K562 (cell line): Measurements from ENCODE around the gene SMG5. TPM values are rescaled to one million over a fixed set of nuclear protein-coding genes. Genes with fewer than 3 reads are reported as not detected.

Experiments used
- CBX5 ChIP-seq: IDR thresholded peaks from 2 replicates; pipeline ENCODE4 v1.6.1; 2014; ENCODE audit warnings: low read depth, borderline replicate concordance
- DIDO1 ChIP-seq: fragments of 450-650 bp; IDR thresholded peaks from 2 replicates; pipeline ENCODE4 v1.6.1; 2016; ENCODE audit warnings: low read depth, missing biosample characterization, missing genetic modification characterization
- GABPA ChIP-seq: fragments of 200-800 bp; sonication (Bioruptor generic); conservative IDR thresholded peaks from 2 replicates; pipeline ENCODE4 v1.6.1; 2016; ENCODE audit warnings: low read depth, missing genetic modification characterization, missing compliant biosample characterization
- GATA2 ChIP-seq: sonication (generic); formaldehyde crosslinking; IDR thresholded peaks from 2 replicates; pipeline ENCODE4 v1.4.0; 2020; ENCODE audit warnings: mild to moderate bottlenecking, missing genetic modification reagents
- HNRNPH1 ChIP-seq: fragments of 200-400 bp; formaldehyde crosslinking; optimal IDR thresholded peaks from 2 replicates; pipeline ENCODE3; 2017; ENCODE audit warnings: low read depth, mild to moderate bottlenecking, low read length, moderate library complexity
- KHSRP ChIP-seq: fragments of 450-650 bp; IDR thresholded peaks from 2 replicates; pipeline ENCODE4 v1.6.1; 2017
- L3MBTL2 ChIP-seq: fragments of 450-650 bp; IDR thresholded peaks from 2 replicates; pipeline ENCODE4 v1.6.1; 2016; ENCODE audit warnings: mild to moderate bottlenecking, moderate library complexity
- POLR2AphosphoS2 ChIP-seq: IDR thresholded peaks from 2 replicates; pipeline ENCODE4 v1.6.1; 2012; ENCODE audit warnings: low read length, improper control_type of control experiment
- PTRF ChIP-seq: fragments of 450-650 bp; IDR thresholded peaks from 2 replicates; pipeline ENCODE4 v1.6.1; 2016; ENCODE audit warnings: mild to moderate bottlenecking, missing genetic modification characterization, missing compliant biosample characterization
- SRSF9 ChIP-seq: fragments of 200-400 bp; formaldehyde crosslinking; IDR thresholded peaks from 2 replicates; pipeline ENCODE4 v1.6.1; 2017; ENCODE audit warnings: low read depth, low read length, borderline replicate concordance
- U2AF1 ChIP-seq: fragments of 200-400 bp; formaldehyde crosslinking; optimal IDR thresholded peaks from 2 replicates; pipeline ENCODE3; 2017; ENCODE audit warnings: mild to moderate bottlenecking, low read depth, low read length, moderate library complexity
- ZNF766 ChIP-seq: fragments of 200-800 bp; sonication (Bioruptor generic); conservative IDR thresholded peaks from 2 replicates; pipeline ENCODE4 v1.6.1; 2016; ENCODE audit warnings: missing genetic modification characterization, missing compliant biosample characterization
- ZNF79 ChIP-seq: fragments of 250-450 bp; sonication (Bioruptor Pico); IDR thresholded peaks from 2 replicates; pipeline ENCODE4 v1.4.0; 2020; ENCODE audit warnings: low read depth, mild to moderate bottlenecking, moderate library complexity
- polyA plus RNA-seq, 8 experiments: library from polyadenylated mRNA; depleted of rRNA in 4 of 8; stranded (reverse) in 5 of 8; unstranded in 3 of 8; fragments of >200 nt; fragmentation: Nextera tagmentation in 2 of 8; fragmentation: Illumina TruSeq in 1 of 8; extraction: Ambion mirVana in 2 of 8; extraction: Trizol in 1 of 8; gene quantifications; 2 replicates each; pipeline versions ENCODE4 v1.2.1 to v1.2.3, GENCODE V29; 2011 to 2014; ENCODE audit warnings: inconsistent platforms in 1 of 8, missing spikeins in 1 of 8
- total RNA-seq, 7 experiments: library from RNA; depleted of rRNA in 6 of 7; stranded (reverse); fragments of >200 nt in 6 of 7; fragmentation: Illumina TruSeq in 2 of 7; extraction: Trizol in 2 of 7; gene quantifications; 2 replicates each; pipeline versions ENCODE4 v1.2.1 to v1.2.3, GENCODE V29; 2011 to 2021; ENCODE audit warnings: low replicate concordance in 1 of 7
- TF ChIP-seq, protein P1 (sequence below), 2 experiments: fragments of 450-650 bp; formaldehyde crosslinking in 1 of 2; IDR thresholded peaks; 2 replicates each; pipeline versions ENCODE4 v1.4.0 to v1.6.1; 2014 to 2020; ENCODE audit warnings: mild to moderate bottlenecking in 2 of 2, borderline replicate concordance in 1 of 2, low read depth in 1 of 2
- TF ChIP-seq, protein P2 (sequence below): fragments of 250-450 bp; sonication (Bioruptor Pico); IDR thresholded peaks from 2 replicates; pipeline ENCODE4 v1.8.0; 2022; ENCODE audit warnings: inconsistent platforms, mild to moderate bottlenecking, moderate library complexity, borderline replicate concordance
- TF ChIP-seq, protein P3 (sequence below): sonication (generic); formaldehyde crosslinking; IDR thresholded peaks from 2 replicates; pipeline ENCODE4 v1.8.1; 2023; ENCODE audit warnings: mild to moderate bottlenecking, missing genetic modification reagents

The SMG5 gene
- total and polyA plus RNA-seq, 9 of the 15 experiments (the other 6 are each of a cell fraction or from before 2014, with no cell fraction given) = 1.4 to 85.9 (median 53.0) TPM

DNA sequence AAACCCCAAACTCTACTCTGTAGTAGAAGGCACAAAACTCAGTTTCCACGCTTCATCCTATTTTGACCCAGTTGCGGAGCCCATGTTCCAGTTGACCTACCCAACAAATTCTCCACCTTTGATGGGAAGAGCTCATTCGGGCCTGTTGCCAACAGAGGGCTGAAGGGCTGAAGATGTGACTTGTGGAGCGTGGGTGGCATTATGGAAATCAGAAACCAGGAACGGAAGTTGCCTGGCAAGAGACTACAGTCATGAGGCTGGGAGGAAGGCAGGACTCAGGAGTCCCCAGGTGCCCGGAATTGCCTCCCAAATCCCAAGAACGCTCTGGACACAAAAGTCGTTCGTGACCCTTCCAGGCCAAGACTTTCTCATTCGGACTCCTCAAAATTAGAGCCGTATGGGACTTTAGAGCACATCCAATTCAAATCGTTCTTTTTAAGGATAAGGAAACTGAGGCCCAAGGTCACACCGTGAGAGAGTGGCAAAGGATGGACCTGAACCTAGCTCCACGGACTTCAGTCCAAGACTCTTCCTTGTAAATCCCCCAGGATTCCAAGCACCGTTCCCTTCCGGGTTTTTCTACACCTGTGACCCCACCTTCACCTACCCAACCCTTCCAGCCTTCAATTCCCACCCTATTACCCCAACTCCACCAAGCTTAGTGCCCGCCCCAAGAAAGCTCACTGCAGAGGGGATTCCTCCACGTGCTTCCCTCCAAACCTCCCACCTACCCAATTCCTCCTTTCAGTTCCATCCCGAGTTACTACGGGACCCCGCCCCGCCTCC, 739 bp downstream of the SMG5 start (continued):
- TF ChIP-seq ZNF766 (CRISPR knock-in tag) (no peak), ZNF79 (CRISPR knock-in tag) (no peak), DIDO1 (tag) (no peak), GATA2 (no peak), HNRNPH1 (no peak), U2AF1 (no peak), KHSRP (no peak), POLR2AphosphoS2 (no peak), PTRF (no peak), SRSF9 (no peak), GABPA (no peak), CBX5 (no peak), L3MBTL2 (no peak)
- TF ChIP-seq, protein P1, sequence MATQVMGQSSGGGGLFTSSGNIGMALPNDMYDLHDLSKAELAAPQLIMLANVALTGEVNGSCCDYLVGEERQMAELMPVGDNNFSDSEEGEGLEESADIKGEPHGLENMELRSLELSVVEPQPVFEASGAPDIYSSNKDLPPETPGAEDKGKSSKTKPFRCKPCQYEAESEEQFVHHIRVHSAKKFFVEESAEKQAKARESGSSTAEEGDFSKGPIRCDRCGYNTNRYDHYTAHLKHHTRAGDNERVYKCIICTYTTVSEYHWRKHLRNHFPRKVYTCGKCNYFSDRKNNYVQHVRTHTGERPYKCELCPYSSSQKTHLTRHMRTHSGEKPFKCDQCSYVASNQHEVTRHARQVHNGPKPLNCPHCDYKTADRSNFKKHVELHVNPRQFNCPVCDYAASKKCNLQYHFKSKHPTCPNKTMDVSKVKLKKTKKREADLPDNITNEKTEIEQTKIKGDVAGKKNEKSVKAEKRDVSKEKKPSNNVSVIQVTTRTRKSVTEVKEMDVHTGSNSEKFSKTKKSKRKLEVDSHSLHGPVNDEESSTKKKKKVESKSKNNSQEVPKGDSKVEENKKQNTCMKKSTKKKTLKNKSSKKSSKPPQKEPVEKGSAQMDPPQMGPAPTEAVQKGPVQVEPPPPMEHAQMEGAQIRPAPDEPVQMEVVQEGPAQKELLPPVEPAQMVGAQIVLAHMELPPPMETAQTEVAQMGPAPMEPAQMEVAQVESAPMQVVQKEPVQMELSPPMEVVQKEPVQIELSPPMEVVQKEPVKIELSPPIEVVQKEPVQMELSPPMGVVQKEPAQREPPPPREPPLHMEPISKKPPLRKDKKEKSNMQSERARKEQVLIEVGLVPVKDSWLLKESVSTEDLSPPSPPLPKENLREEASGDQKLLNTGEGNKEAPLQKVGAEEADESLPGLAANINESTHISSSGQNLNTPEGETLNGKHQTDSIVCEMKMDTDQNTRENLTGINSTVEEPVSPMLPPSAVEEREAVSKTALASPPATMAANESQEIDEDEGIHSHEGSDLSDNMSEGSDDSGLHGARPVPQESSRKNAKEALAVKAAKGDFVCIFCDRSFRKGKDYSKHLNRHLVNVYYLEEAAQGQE (IDR thresholded peaks at IDR 0.05; ENCODE audit: borderline replicate concordance) = no peak
- TF ChIP-seq, protein P1 (CRISPR knock-in tag; IDR thresholded peaks at IDR 0.05; ENCODE audit: low read depth) = no peak
- TF ChIP-seq, protein P2, sequence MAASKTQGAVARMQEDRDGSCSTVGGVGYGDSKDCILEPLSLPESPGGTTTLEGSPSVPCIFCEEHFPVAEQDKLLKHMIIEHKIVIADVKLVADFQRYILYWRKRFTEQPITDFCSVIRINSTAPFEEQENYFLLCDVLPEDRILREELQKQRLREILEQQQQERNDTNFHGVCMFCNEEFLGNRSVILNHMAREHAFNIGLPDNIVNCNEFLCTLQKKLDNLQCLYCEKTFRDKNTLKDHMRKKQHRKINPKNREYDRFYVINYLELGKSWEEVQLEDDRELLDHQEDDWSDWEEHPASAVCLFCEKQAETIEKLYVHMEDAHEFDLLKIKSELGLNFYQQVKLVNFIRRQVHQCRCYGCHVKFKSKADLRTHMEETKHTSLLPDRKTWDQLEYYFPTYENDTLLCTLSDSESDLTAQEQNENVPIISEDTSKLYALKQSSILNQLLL (CRISPR knock-in tag) = no peak
- TF ChIP-seq, protein P3, sequence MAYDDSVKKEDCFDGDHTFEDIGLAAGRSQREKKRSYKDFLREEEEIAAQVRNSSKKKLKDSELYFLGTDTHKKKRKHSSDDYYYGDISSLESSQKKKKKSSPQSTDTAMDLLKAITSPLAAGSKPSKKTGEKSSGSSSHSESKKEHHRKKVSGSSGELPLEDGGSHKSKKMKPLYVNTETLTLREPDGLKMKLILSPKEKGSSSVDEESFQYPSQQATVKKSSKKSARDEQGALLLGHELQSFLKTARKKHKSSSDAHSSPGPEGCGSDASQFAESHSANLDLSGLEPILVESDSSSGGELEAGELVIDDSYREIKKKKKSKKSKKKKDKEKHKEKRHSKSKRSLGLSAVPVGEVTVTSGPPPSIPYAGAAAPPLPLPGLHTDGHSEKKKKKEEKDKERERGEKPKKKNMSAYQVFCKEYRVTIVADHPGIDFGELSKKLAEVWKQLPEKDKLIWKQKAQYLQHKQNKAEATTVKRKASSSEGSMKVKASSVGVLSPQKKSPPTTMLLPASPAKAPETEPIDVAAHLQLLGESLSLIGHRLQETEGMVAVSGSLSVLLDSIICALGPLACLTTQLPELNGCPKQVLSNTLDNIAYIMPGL = no peak
